H1 (cell line): Measurements from ENCODE around the gene ABCG1. TPM values are rescaled to one million over a fixed set of nuclear protein-coding genes. Genes with fewer than 3 reads are reported as not detected.

Experiments used
- SUZ12 ChIP-seq: fragments of 200-600 bp; sonication (generic); IDR thresholded peaks from 2 replicates; pipeline ENCODE4 v1.6.1; 2012; ENCODE audit warnings: mild to moderate bottlenecking, inconsistent platforms, low read length, moderate library complexity, mixed read lengths
- polyA plus RNA-seq, 7 experiments: library from polyadenylated mRNA; depleted of rRNA in 3 of 7; stranded (reverse) in 5 of 7; unstranded in 2 of 7; fragments of >200 nt in 5 of 7; fragments of 200-250 nt in 2 of 7; gene quantifications; 1 replicate in 5 of 7; 2 replicates in 1 of 7; 4 replicates in 1 of 7; pipeline versions ENCODE4 v1.2.1 to v1.2.3, GENCODE V29; 2011 to 2013; ENCODE audit warnings: missing spikeins in 2 of 7, mixed read lengths in 2 of 7
- total RNA-seq: library from RNA; stranded (reverse); fragmentation: NEBNext Ultra II Directional; extraction: Animal tissue kit (Norgen Biotek cat#: 25700); gene quantifications from 2 replicates; pipeline ENCODE4 v1.2.1, GENCODE V29; 2021

Gene ABCG1
- total and polyA plus RNA-seq, 2 of the 8 experiments (the other 6 are each of a cell fraction or from before 2014, with no cell fraction given) = 2.1 to 4.0 TPM

DNA sequence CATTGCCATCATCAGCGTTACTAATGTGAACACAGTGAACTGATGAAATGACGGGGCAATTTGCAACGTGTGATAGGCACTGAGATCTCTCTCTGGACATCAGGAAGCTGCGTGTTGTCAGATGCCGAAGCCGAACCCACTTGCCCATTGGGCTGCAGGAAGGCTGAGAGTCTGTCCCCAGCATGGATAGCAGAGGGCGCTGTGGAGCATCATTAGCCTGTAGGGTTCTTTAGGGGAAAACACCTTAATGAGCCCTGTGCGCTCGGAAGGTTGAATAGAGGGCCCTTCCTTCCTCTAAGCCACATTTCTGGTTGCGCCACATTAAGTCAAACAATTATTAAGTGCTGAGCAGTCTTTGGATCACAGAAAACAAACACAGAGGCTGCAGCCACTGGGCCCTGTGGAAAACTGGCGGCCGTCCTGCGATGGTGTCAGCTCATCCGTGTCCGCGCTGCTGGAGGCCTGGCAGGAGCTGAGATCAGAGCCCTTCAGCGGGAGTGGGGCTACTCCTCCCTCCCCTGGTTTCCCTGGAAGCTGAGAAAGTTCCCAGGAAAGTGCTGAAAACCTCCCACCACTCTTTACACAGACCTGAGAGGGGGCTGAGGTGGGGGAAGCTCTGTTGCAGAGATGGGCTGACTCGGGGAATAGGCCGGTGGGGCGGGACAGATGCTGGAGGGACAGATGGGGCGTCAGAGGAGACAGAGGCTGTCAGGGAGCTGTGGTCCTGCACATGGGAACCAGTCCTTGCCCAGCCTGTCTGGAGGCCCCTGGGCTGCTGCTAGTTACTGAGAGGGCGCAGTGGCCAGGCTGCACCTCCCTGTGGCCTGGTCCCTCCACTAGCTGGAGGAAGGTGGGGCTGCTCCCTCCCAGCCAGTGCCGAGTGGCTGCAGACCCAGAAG, 119.1 kb downstream of the ABCG1 start (continued):
- TF ChIP-seq SUZ12 = no peak
